Memory B cell (primary cell): Measurements from ENCODE around the gene PRKAG1.
A peak's percentile ranks its signal among the peaks of the same experiment; 100 is the strongest.

Experiments
- ATAC-seq: fragments of 150-1000 bp; cut with Tn5 transposase; 2 replicates; pipeline ENCODE4 v1.10.0; 2021; ENCODE audit warnings: low read depth, mild to moderate bottlenecking, moderate library complexity
- DNase-seq, 2 donors: peaks; one replicate each; pipeline ENCODE4 v3.0.0; 2022; ENCODE audit warnings: low spot score in 2 of 2
- H3K27ac Mint-ChIP-seq: one replicate; pipeline ENCODE4 v1.8.0; 2022; ENCODE audit warnings: mild to moderate bottlenecking, moderate library complexity, mixed read lengths
- H3K27me3 Mint-ChIP-seq: one replicate; pipeline ENCODE4 v1.8.0; 2022; ENCODE audit warnings: mixed read lengths
- H3K36me3 Mint-ChIP-seq: one replicate; pipeline ENCODE4 v1.8.0; 2022; ENCODE audit warnings: mild to moderate bottlenecking, mixed read lengths
- H3K4me1 Mint-ChIP-seq: one replicate; pipeline ENCODE4 v1.8.0; 2022; ENCODE audit warnings: mixed read lengths
- H3K4me3 Mint-ChIP-seq: one replicate; pipeline ENCODE4 v1.8.0; 2022; ENCODE audit warnings: mild to moderate bottlenecking, moderate library complexity, mixed read lengths
- H3K9me3 Mint-ChIP-seq: one replicate; pipeline ENCODE4 v1.8.0; 2022; ENCODE audit warnings: mixed read lengths

Gene PRKAG1

DNA sequence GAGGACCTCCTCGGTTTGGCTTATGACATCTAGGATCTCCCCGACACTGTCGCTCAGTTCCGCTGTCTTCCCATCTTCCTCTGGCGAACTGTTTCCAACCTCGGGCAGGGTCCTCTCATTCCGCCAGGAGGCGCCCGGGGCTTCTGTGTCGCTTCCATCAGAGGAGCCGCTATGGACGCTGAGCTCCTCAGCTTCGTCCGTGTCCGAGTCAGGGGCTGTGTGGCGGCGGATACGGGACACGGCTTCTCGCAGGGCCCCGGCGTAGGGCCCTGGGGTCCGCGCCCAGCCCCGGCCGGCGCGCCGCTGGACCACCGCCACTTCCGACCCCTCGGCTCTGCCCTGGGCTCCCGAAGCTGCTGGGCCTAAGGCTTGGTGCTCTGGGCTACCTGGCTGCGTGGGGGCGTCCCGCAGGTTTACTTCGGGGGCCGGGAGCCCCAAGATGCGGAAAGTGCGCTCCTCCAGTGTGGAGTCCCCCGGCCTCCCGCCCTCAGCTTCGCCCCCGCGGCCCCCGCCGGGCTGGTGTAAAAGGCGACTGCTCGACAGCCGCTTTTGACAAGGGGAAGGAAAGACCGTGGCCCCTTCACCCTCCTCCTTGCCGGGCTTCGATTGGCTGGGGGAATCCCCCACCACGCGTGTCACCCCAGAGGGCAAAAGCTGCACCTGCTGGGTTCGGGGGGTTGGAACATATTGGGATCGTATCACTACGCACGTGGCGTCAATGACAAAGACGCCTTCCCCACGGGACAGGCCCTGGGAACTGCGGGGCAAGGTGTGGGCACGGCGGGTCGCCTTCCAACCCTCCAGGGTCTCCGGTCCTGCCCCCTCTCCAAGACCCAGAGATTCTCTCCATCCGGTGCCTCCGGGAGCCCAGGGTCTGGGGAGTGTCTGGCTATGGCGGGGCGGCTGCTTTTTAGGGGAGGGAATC, 21.5 kb downstream of the PRKAG1 start:
- Mint-ChIP-seq H3K9me3 (no peaks in the 10 kb centered on the region), H3K36me3 (peaks cover 8% of the 10 kb centered on the region), H3K4me1 (peaks cover 29% of the 10 kb centered on the region), H3K27ac (peak overlapping the region; percentile 89), H3K4me3 (peak overlapping the region; percentile 76), H3K27me3 (peaks cover 24% of the 10 kb centered on the region)
- peak; percentile 81 for ATAC-seq
- peak; percentile 77 to 78 for DNase-seq

DNA sequence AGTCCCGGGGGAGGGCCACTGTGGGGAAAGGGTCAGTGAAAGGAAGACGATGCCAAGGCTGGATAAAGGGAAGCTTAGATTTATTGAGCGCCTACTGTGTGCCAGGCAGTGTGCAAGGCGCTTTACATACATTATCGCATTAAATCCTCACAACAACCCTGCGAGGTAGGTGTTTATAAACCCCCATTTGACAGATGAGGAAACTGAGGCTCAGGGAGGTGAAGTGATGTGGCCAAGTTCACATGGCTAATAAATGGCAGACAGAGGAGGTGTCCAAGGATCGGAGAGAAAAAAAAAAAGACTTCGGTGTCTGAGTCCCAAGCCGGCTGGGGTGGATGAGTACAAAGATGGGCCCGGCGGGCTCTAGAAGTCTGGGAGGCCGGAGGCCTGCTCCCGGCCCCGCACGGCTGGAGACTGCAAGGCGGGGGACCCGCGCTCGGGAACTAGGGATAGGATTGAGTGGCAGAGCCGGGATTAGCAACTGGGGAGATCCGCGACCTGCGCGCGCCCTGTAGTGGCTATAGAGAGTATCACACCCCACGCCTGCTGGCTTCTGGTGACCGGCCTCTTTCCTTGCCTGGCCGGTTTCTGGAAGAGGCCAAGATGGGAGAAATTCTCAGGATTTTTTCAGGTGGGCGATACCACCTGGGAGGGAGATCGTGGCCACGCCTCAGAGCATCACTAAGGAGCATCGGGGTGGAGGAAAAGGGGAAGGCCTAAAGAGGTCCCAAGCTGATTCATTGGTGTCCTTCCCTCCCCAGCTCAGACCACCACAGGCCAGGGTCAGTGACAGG, 23.3 kb downstream of the PRKAG1 start:
- Mint-ChIP-seq H3K4me1 (peaks cover 29% of the 10 kb centered on the region), H3K36me3 (no peaks in the 10 kb centered on the region), H3K27ac (peak overlapping the region; percentile 2), H3K9me3 (no peaks in the 10 kb centered on the region), H3K4me3 (peak overlapping the region; percentile 55), H3K27me3 (peaks cover 26% of the 10 kb centered on the region)
- DNase-seq = peak in 1 of 2 donors; percentile 65
- ATAC-seq = no peak

DNA sequence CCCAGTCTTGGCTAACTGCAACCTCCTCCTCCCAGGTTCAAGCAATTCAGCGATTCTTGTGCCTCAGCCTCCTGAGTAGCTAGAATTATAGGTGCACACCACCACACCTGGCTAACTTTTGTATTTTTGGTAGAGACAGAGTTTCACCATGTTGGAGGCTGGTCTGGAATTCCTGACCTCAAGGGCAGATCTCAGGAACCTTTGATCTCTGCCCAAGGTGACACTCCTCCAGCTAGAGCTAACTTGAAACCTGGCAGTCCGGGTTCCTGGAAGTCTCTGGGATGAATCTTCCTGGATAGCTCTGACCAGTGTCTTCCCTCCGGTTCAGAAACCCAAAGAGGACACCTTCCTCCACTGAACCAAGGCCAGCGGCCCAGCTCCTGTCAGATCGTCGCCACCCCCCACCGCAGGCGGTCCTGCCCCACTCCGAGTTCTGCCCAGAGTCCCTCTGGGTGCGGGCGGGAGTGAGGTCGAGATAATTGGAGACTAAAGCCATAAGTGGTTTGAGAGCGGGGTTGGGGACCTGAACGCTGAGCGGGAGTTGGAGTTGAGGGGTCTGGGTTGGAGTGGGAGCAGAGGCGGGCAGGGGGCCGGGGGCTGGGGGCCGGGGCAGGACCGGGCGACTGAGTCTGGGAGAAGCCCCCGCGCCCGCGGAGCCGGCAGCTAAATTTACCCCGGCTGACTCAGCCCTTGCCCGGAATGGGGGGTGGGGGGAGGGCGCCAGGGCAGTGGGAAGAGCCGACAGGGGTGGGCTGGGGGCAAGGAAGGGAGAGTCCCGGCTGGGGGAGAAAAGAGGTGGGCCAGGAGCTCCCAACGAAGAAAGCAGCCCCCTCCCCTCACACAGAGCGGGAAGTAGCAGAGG, 24.1 kb downstream of the PRKAG1 start:
- Mint-ChIP-seq H3K9me3 (no peaks in the 10 kb centered on the region), H3K4me3 (no peak overlapping the region), H3K36me3 (no peaks in the 10 kb centered on the region), H3K27me3 (peaks cover 25% of the 10 kb centered on the region), H3K27ac (no peak overlapping the region), H3K4me1 (peaks cover 25% of the 10 kb centered on the region)
- DNase-seq (no peak), ATAC-seq (no peak)

DNA sequence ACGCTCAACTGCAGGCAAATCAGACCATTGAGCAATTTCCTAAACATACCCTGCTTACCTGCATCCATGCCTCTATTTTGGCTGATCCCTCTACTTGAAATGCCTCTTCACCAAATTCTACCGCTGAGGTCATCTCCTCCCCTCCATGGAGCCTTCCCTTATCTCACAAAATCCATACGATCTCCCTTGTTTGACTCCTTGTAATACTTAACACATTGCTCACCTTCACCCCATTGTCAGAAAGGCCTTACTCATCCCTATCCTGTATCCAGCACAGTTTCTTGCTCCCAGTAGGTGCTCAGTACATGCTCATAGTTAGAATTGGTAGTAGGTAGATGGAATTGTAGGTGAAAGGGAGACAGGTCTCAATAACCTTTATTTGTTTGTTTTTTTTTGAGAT, 24.8 kb downstream of the PRKAG1 start:
- ATAC-seq (no peak), DNase-seq (no peak)

DNA sequence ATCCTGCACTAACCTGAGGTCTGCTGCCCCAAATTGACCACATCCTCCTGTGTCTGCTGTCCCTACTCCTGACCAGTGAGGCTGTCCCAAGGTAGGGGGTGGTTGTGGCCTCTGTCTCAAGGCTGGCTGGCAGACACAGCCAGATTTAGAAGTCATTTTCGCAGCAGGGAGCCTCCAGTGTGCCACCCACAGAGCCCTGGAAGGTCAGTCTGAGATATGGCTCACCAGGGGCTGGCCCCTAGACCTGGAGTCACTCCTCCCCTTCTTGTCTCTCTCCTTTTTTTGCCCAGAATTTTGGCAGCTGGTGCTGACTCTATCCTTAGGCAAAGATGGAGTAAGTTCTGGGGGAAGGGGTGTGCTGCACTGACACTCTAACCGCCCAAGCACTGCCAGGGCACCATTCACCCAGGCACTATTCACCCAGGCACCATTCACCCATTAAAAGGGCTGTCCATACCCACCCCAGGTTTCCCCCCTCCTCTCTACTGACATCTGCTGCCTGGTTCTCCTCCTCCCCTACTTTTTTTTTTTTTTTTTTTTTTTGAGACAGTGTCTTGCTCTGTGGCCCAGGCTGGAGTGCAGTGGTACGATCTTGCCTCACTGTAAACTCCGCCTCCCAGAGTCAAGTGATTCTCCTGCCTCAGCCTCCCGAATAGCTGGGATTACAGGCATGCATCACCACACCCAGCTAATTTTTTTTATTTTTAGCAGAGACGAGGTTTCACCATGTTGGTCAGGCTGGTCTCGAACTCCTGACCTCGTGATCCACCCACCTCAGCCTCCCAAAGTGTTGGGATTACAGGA, 27.1 kb downstream of the PRKAG1 start:
- Mint-ChIP-seq H3K4me3 (no peak overlapping the region), H3K27me3 (peaks cover 28% of the 10 kb centered on the region), H3K9me3 (no peaks in the 10 kb centered on the region), H3K27ac (no peak overlapping the region), H3K36me3 (no peaks in the 10 kb centered on the region), H3K4me1 (peaks cover 15% of the 10 kb centered on the region)
- DNase-seq (no peak), ATAC-seq (no peak)

More for the DNA sequence above, 24.8 kb downstream of the PRKAG1 start:
- Mint-ChIP-seq H3K4me1 (peaks cover 24% of the 10 kb centered on the region), H3K27ac (no peak overlapping the region), H3K36me3 (no peaks in the 10 kb centered on the region), H3K9me3 (no peaks in the 10 kb centered on the region), H3K4me3 (no peak overlapping the region), H3K27me3 (peaks cover 28% of the 10 kb centered on the region)

DNA sequence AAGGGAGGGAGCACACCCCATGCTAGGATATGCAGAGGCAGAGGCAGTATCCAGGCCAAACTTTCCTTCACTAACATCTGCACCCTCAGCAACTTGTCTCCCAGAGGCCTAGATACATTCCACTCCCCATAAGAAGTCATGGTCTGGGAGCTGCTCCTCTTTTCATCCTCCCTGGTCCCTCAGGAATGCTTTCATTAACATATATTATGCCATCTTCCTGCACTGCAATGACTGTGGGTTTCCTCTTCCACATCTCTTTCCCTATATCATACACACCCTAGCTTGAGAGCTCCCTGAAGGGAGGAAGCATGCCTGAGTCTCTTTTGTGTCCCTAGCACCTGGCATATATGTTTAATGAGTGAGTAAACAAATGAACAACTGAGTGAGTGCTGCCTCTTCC, 28.0 kb downstream of the PRKAG1 start:
- Mint-ChIP-seq H3K4me1 (peaks cover 12% of the 10 kb centered on the region), H3K36me3 (no peaks in the 10 kb centered on the region), H3K27me3 (peaks cover 30% of the 10 kb centered on the region), H3K4me3 (no peak overlapping the region), H3K27ac (no peak overlapping the region), H3K9me3 (no peaks in the 10 kb centered on the region)
- DNase-seq (no peak), ATAC-seq (no peak)

DNA sequence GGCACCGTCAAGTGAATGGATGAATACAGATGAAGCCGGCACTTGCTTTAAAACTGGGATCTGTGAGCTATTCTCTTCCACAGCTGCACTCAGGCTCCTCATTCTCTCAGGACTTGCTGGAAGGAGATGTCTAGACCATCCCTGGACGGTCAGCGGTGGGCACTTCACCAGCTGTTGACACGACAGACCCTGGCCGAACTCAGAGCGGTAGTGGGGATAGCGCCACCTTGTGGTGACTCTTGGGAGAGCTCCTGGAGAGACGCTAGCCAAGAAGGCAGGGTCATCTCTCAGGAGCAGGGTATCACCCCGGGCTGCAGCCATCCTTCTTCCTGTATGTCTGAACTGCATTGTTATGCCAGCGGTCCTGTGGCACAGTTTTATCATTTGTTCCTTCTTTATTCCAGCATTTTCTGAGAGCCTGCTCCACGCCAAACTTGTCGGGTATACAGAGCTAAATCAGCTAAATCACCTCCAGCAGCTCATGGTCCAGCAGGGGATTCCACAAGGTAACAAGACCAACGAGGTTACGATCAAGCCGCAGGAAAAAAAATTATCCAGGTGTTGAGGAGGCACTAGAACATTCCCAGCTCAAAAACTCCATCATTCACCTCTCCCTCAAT, 30.4 kb downstream of the PRKAG1 start:
- H3K4me3 Mint-ChIP-seq = no peak overlapping the region

DNA sequence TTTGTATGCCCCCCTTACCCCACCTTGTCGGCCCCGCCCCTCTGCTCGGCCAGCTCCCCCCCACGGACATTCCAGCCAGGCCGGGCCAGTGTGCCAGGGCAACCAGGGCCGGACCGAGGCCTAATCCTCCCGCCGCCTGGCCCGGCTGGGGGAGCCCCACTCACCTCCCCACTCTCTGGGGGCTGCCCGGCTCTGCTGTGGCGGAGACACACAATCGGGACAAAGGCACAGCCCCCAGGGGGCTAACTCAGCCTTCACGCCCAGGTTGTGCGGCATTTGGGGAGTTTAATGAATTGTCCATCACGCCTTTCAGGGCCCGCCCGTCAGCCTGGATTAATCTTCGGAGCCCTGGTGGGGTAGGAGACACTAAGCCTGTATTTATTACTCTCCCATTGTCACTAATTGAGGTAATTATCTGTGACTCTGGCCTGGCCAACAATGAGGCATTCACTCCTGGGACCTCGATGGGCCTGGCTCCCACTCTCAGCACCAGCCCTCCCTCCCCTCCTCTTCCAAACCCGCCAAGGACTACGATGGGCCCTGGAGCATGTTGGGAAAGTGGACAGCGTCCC, 31.8 kb downstream of the PRKAG1 start:
- H3K9me3 Mint-ChIP-seq = no peaks in the 10 kb centered on the region
- H3K36me3 Mint-ChIP-seq = no peaks in the 10 kb centered on the region
- DNase-seq = no peak
- H3K4me3 Mint-ChIP-seq = no peak overlapping the region
- no peak overlapping the region for H3K27ac Mint-ChIP-seq
- H3K27me3 Mint-ChIP-seq = peaks cover 24% of the 10 kb centered on the region
- ATAC-seq = no peak
- H3K4me1 Mint-ChIP-seq = peaks cover 7% of the 10 kb centered on the region

More for the DNA sequence above, 30.4 kb downstream of the PRKAG1 start:
- H3K27ac Mint-ChIP-seq = no peak overlapping the region
- peaks cover 20% of the 10 kb centered on the region for H3K27me3 Mint-ChIP-seq
- ATAC-seq (peak; percentile 74), DNase-seq (peak; percentile 65 to 79)
- H3K4me1 Mint-ChIP-seq = peaks cover 5% of the 10 kb centered on the region
- H3K9me3 Mint-ChIP-seq = no peaks in the 10 kb centered on the region
- H3K36me3 Mint-ChIP-seq = no peaks in the 10 kb centered on the region

DNA sequence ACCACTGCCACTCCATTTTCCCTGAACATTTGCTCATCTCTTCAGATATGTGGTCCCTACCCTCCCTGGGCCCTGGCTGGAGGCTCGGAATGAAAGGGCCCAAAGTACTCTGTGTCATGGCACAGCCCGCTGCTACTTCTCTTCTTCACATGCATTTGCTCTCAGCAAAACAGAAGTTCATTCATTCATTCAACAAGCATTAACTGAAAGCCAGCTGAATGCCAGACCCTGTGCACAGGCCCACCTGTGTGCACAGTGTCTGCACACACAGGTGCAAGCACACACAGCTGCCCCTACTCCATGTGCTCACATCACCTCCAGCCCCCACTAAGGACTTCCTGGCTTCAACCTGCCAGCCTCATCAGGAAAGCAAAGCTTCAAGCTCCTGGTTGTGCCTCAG, 32.7 kb downstream of the PRKAG1 start:
- DNase-seq (no peak), ATAC-seq (no peak)
- Mint-ChIP-seq H3K4me1 (peaks cover 13% of the 10 kb centered on the region), H3K4me3 (no peak overlapping the region), H3K36me3 (no peaks in the 10 kb centered on the region), H3K9me3 (no peaks in the 10 kb centered on the region), H3K27ac (no peak overlapping the region), H3K27me3 (peaks cover 27% of the 10 kb centered on the region)

DNA sequence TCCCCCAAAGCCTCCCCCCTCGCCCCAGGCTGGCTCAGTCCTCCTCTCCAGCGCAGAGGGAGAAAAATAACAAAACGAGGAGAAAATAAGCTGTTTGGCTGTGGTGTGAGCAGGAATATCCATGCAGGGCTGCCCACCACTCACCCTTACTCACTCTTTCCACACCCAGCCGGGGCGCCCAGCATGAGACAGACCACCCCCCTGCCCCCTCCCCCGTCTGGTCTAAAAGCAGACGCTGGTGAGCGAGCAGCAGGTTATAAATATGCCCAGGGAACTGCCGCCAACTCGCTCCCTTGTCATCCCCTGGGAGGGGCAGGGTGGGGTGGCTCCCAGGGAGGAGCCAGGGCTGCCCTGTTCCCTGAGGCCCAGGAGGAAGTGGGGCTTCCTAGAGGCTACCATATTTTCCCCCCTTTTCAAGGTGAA, 33.1 kb downstream of the PRKAG1 start:
- Mint-ChIP-seq H3K27ac (no peak overlapping the region), H3K4me3 (no peak overlapping the region)

DNA sequence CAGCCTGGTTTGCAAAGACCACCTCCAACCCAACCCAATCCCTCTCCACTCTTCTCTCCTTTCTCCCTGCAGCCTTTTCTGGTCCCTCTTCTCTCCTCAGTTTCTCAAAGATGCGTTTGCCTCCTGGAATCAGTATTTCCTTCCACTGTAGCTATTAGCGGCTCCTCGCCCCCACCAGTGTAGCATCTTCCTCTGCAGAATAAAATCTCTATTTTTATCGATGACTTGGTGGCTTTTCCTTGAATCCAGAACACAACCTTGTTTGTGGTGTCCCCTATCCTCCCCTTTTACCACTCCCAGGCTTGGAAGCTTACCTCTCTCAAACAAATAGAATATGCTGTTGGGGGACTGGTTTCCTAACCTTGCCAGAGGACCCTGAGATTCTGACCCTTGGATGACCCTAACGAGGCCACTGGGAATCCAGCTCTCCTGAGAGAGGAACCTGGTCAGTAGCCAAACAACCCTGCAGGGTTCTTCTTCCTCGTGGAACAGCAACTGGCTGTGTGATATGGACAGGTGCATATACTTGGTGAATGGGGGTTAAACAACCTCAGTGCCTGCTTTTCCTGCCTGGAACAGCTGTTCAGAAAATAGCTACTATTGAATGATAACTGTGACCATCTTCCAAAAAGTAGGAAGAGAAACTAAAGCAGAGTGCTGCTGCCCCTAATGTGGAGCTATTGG, 36.0 kb downstream of the PRKAG1 start:
- no peak for ATAC-seq
- peak overlapping the region; percentile 44 for H3K4me3 Mint-ChIP-seq
- no peaks in the 10 kb centered on the region for H3K36me3 Mint-ChIP-seq
- peak overlapping the region; percentile 88 for H3K27ac Mint-ChIP-seq
- peaks cover 20% of the 10 kb centered on the region for H3K27me3 Mint-ChIP-seq
- H3K4me1 Mint-ChIP-seq = peaks cover 27% of the 10 kb centered on the region
- no peak for DNase-seq
- no peaks in the 10 kb centered on the region for H3K9me3 Mint-ChIP-seq

More for the DNA sequence above, 33.1 kb downstream of the PRKAG1 start:
- no peaks in the 10 kb centered on the region for H3K36me3 Mint-ChIP-seq
- no peak for ATAC-seq
- H3K9me3 Mint-ChIP-seq = no peaks in the 10 kb centered on the region
- DNase-seq = no peak
- peaks cover 23% of the 10 kb centered on the region for H3K27me3 Mint-ChIP-seq
- H3K4me1 Mint-ChIP-seq = peaks cover 16% of the 10 kb centered on the region

DNA sequence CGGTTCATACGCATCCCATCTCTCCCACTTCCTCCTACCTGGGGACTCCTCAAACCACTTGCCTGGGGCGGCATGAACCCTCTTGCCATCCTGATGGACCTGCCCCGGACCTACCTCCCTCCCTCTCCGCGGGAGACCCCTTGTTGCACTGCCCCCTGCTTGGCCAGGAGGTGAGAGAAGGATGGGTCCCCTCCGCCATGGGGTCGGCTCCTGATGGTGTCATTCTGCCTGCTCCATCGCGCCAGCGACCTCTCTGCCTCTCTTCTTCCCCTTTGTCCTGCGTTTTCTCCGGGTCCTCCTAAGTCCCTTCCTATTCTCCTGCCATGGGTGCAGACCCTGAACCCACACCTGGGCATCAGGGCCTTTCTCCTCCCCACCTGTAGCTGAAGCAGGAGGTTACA, 36.8 kb downstream of the PRKAG1 start:
- Mint-ChIP-seq H3K9me3 (no peaks in the 10 kb centered on the region), H3K4me3 (peak overlapping the region; percentile 85), H3K27ac (peak overlapping the region; percentile 88), H3K36me3 (no peaks in the 10 kb centered on the region), H3K27me3 (peaks cover 28% of the 10 kb centered on the region), H3K4me1 (peaks cover 32% of the 10 kb centered on the region)
- DNase-seq = no peak
- ATAC-seq = no peak
